ENCODE results near the gene CD2AP. TPM values are rescaled to one million over a fixed set of nuclear protein-coding genes. Genes with fewer than 3 reads are reported as not detected.
A peak's percentile ranks its signal among the peaks of the same experiment; 100 is the strongest.

CD2AP gene
- total and polyA plus RNA-seq, 9 of the 15 experiments (the other 6 are each of a cell fraction or from before 2014, with no cell fraction given), result 9.4 to 69.7 (median 38.7) TPM

- TF ChIP-seq ZNF407 (IDR thresholded peaks at IDR 0.05; ENCODE audit: low read depth) (no peak), ARID3A (IDR thresholded peaks at IDR 0.05; ENCODE audit: borderline replicate concordance, low read depth, low read length) (no peak), TRIM25 (IDR thresholded peaks at IDR 0.05; ENCODE audit: borderline replicate concordance) (0 out of 2 replicates have a peak, but pooled peaks have one; percentile 67), MTF1 (CRISPR knock-in tag; IDR thresholded peaks at IDR 0.05; ENCODE audit: borderline replicate concordance) (no peak), STAT5A (IDR thresholded peaks at IDR 0.05; ENCODE audit: borderline replicate concordance, low read length) (no peak), CSDE1 (IDR thresholded peaks at IDR 0.05) (0 out of 4 replicates have a peak, but pooled peaks of 1 of the 2 experiments have one; percentile 47), MAX (CRISPR knock-in tag; IDR thresholded peaks at IDR 0.05) (no peak)
These were observed 2.3 kb downstream of the CD2AP start (continued) for GRCh38 chr6:47479874-47480273.
